Ureter (tissue), 1 donor: Measurements from ENCODE around the gene NRCAM. TPM values are rescaled to one million over a fixed set of nuclear protein-coding genes. Genes with fewer than 3 reads are reported as not detected.

Experiments
- DNase-seq: peaks from one replicate; pipeline ENCODE4 v3.0.0-alpha.2; 2020; ENCODE audit warnings: low spot score
- total RNA-seq: library from RNA; stranded (reverse); gene quantifications from one replicate; pipeline ENCODE4 v1.2.4, GENCODE V29; 2023
- donor health status: DM: yes; HTN: yes; CAD: no.

The NRCAM gene
- total RNA-seq, 1 donor from 2014 or later = 3.6 TPM

GRCh38 chr7:108459922-108460551 is 3.8 kb upstream of the NRCAM start:
- no peak for DNase-seq

- DNase-seq = no peak
Observed at GRCh38 chr7:108457871-108458270, 1.6 kb upstream of the NRCAM start.

GRCh38 chr7:108456845-108457540 is 757 bp upstream of the NRCAM start:
- DNase-seq = no peak

- no peak for DNase-seq
Observed at GRCh38 chr7:108455551-108455997, 662 bp downstream of the NRCAM start.

- no peak for DNase-seq
Observed at GRCh38 chr7:108454674-108455550, 1.3 kb downstream of the NRCAM start.

- DNase-seq = no peak
Observed at GRCh38 chr7:108454317-108454673, 1.9 kb downstream of the NRCAM start.

- DNase-seq = no peak
Observed at GRCh38 chr7:108453320-108453719, 2.9 kb downstream of the NRCAM start.

GRCh38 chr7:108452707-108453106 is 3.5 kb downstream of the NRCAM start:
- no peak for DNase-seq

- no peak for DNase-seq
Observed at GRCh38 chr7:108451296-108451848, 4.9 kb downstream of the NRCAM start.

- no peak for DNase-seq
Observed at GRCh38 chr7:108450160-108450559, 6.1 kb downstream of the NRCAM start.

- DNase-seq = no peak
Observed at GRCh38 chr7:108449521-108449920, 6.7 kb downstream of the NRCAM start.

- no peak for DNase-seq
Observed at GRCh38 chr7:108448584-108449505, 7.4 kb downstream of the NRCAM start.

- no peak for DNase-seq
Observed at GRCh38 chr7:108442039-108442568, 14.1 kb downstream of the NRCAM start.

- no peak for DNase-seq
Observed at GRCh38 chr7:108441392-108441955, 14.8 kb downstream of the NRCAM start.

GRCh38 chr7:108440613-108441012 is 15.6 kb downstream of the NRCAM start:
- DNase-seq = no peak

- no peak for DNase-seq
Observed at GRCh38 chr7:108436906-108437305, 19.3 kb downstream of the NRCAM start.

GRCh38 chr7:108434010-108434409 is 22.2 kb downstream of the NRCAM start:
- no peak for DNase-seq

GRCh38 chr7:108431099-108431498 is 25.1 kb downstream of the NRCAM start:
- no peak for DNase-seq

GRCh38 chr7:108430664-108431063 is 25.6 kb downstream of the NRCAM start:
- no peak for DNase-seq

GRCh38 chr7:108427766-108428165 is 28.5 kb downstream of the NRCAM start:
- no peak for DNase-seq
